GM23338 (cell line): ENCODE data around the gene ERGIC3. TPM values are rescaled to one million over a fixed set of nuclear protein-coding genes. Genes with fewer than 3 reads are reported as not detected.

ENCODE experiments used
- ATAC-seq: fragments of 200-7000 bp; cut with Tn5 transposase; 3 replicates; pipeline ENCODE4 v1.9.1; 2020
- DNase-seq: peaks from one replicate; pipeline ENCODE4 v3.0.0-alpha.2; 2015; ENCODE audit warnings: low spot score
- H2AFZ ChIP-seq: fragments of 200-600 bp; sonication (generic); 2 replicates; pipeline ENCODE4 v1.8.0; 2016; ENCODE audit warnings: antibody characterized with exemption, mild to moderate bottlenecking, moderate library complexity
- H3F3A ChIP-seq: fragments of 200-600 bp; sonication (generic); replicated peaks from 2 replicates; pipeline ENCODE4 v1.8.0; 2017; ENCODE audit warnings: antibody characterized with exemption, mixed run types, low read depth
- H3K27ac ChIP-seq: fragments of 200-600 bp; sonication (generic); 2 replicates; pipeline ENCODE4 v1.6.1; 2016; ENCODE audit warnings: low read depth
- H3K27me3 ChIP-seq: fragments of 200-600 bp; sonication (generic); 2 replicates; pipeline ENCODE4 v1.8.0; 2016; ENCODE audit warnings: mild to moderate bottlenecking, mixed run types, moderate library complexity; ENCODE audit not compliant: insufficient read depth
- H3K36me3 ChIP-seq: fragments of 200-600 bp; sonication (generic); 2 replicates; pipeline ENCODE4 v1.8.0; 2016; ENCODE audit warnings: mild to moderate bottlenecking; ENCODE audit not compliant: insufficient read depth
- H3K4me1 ChIP-seq: fragments of 200-600 bp; sonication (generic); 2 replicates; pipeline ENCODE4 v1.8.0; 2016; ENCODE audit warnings: mild to moderate bottlenecking, moderate library complexity; ENCODE audit not compliant: insufficient read depth
- H3K4me2 ChIP-seq: fragments of 200-600 bp; sonication (generic); 2 replicates; pipeline ENCODE4 v1.7.1; 2017; ENCODE audit warnings: mixed run types
- H3K4me3 ChIP-seq: fragments of 200-600 bp; sonication (generic); 2 replicates; pipeline ENCODE4 v1.6.1; 2016; ENCODE audit warnings: mixed run types
- H3K79me2 ChIP-seq: fragments of 200-600 bp; sonication (generic); replicated peaks from 2 replicates; pipeline ENCODE4 v1.8.0; 2017; ENCODE audit warnings: mild to moderate bottlenecking; ENCODE audit not compliant: insufficient read depth
- H3K9me2 ChIP-seq: fragments of 200-600 bp; sonication (generic); 2 replicates; pipeline ENCODE4 v1.8.0; 2017; ENCODE audit not compliant: insufficient read depth
- H4K20me1 ChIP-seq: fragments of 200-600 bp; sonication (generic); replicated peaks from 2 replicates; pipeline ENCODE4 v1.8.0; 2017; ENCODE audit warnings: mild to moderate bottlenecking; ENCODE audit not compliant: insufficient read depth
- H3K27ac Mint-ChIP-seq: 2 replicates; pipeline ENCODE4 v1.8.0; 2020; ENCODE audit warnings: inconsistent platforms, mild to moderate bottlenecking, moderate library complexity, mixed read lengths
- H3K27me3 Mint-ChIP-seq: 3 replicates; pipeline ENCODE4 v1.8.0; 2022; ENCODE audit warnings: low read depth, mild to moderate bottlenecking, moderate library complexity, mixed read lengths, inconsistent platforms; ENCODE audit not compliant: insufficient read depth, poor library complexity
- H3K36me3 Mint-ChIP-seq: 3 replicates; pipeline ENCODE4 v1.8.0; 2021; ENCODE audit warnings: low read depth, mild to moderate bottlenecking, inconsistent platforms, moderate library complexity, mixed read lengths
- H3K4me1 Mint-ChIP-seq: 3 replicates; pipeline ENCODE4 v1.8.0; 2020; ENCODE audit warnings: mild to moderate bottlenecking, inconsistent platforms, mixed read lengths
- H3K4me3 Mint-ChIP-seq: 3 replicates; pipeline ENCODE4 v1.8.0; 2021; ENCODE audit warnings: moderate library complexity, mild to moderate bottlenecking, inconsistent platforms, mixed read lengths
- H3K9me3 Mint-ChIP-seq: 3 replicates; pipeline ENCODE4 v1.8.0; 2020; ENCODE audit warnings: moderate library complexity, mild to moderate bottlenecking, inconsistent platforms, mixed read lengths
- JUNB ChIP-seq: IDR thresholded peaks from one replicate; pipeline ENCODE4 v1.6.1; 2016; ENCODE audit warnings: antibody characterized with exemption; ENCODE audit not compliant: unreplicated experiment
- NANOG ChIP-seq: IDR thresholded peaks from 2 replicates; pipeline ENCODE4 v1.6.1; 2016; ENCODE audit warnings: antibody characterized with exemption, borderline replicate concordance
- ZNF331 ChIP-seq: fragments of 250-450 bp; sonication (Bioruptor Pico); IDR thresholded peaks from 2 replicates; pipeline ENCODE4 v1.5.0; 2020; ENCODE audit warnings: low read depth, mild to moderate bottlenecking, moderate library complexity
- polyA plus RNA-seq: library from polyadenylated mRNA; unstranded; fragments of >200 nt; fragmentation: Nextera tagmentation; extraction: Ambion mirVana; gene quantifications from 2 replicates; pipeline ENCODE4 v1.2.1, GENCODE V29; 2016
- small RNA-seq: library from RNA; depleted of rRNA; stranded (forward); fragments of <200 nt; gene quantifications from one replicate; pipeline ENCODE3, GENCODE V24; 2014; ENCODE audit warnings: low replicate concordance
- total RNA-seq: library from RNA; depleted of rRNA; stranded (reverse); fragments of >200 nt; shearing (Covaris generic); gene quantifications from 2 replicates; pipeline ENCODE4 v1.2.3, GENCODE V29; 2014; rRNA removed

ERGIC3 gene
- total and polyA plus RNA-seq, 2 experiments from 2014 or later: 139 to 147 TPM

- ATAC-seq (no peak), DNase-seq (no peak)
- Histone ChIP-seq H3K4me3 (no peak overlapping the region), H3K9me2 (no peaks in the 10 kb centered on the region), H3K4me2 (no peak overlapping the region), H3K36me3 (no peaks in the 10 kb centered on the region), H3F3A (no peaks in the 10 kb centered on the region), H3K27me3 (peaks cover 32% of the 10 kb centered on the region), H3K27ac (no peak overlapping the region), H3K4me1 (peaks cover 4% of the 10 kb centered on the region), H2AFZ (no peak overlapping the region), H3K79me2 (no peaks in the 10 kb centered on the region), H4K20me1 (no peaks in the 10 kb centered on the region)
- Mint-ChIP-seq H3K4me1 (peaks cover 7% of the 10 kb centered on the region), H3K4me3 (no peak overlapping the region), H3K27me3 (peaks cover 30% of the 10 kb centered on the region), H3K36me3 (no peaks in the 10 kb centered on the region; the same call in 1 of the 3 replicates), H3K27ac (no peak overlapping the region), H3K9me3 (no peaks in the 10 kb centered on the region; the same call in 2 of the 3 replicates)
- TF ChIP-seq JUNB (no peak), NANOG (no peak), ZNF331 (CRISPR knock-in tag) (no peak)
Measured at GRCh38 chr20:35606127-35606526, 64.2 kb downstream of the ERGIC3 start.

Small RNA genes within 50 kb of the gene (small RNA-seq; reads per million reads assigned to genes)
- not detected for gene RPL37P1

Other genes with a start within 250 kb of the ERGIC3 start
- gene FAM83C, start 249.7 kb upstream of the ERGIC3 start, total RNA-seq: 0.10 TPM in 1 of 2 replicates, not detected in the other
- not detected in 2 replicates for gene FAM83C, start 249.7 kb upstream of the ERGIC3 start, polyA plus RNA-seq
- 46.9 and 67.8 TPM in 2 replicates for gene UQCC1, start 130.1 kb upstream of the ERGIC3 start, total RNA-seq
- gene UQCC1, start 130.1 kb upstream of the ERGIC3 start, polyA plus RNA-seq: 25.0 and 25.1 TPM in 2 replicates
- 0.50 TPM in 1 of 2 replicates, not detected in the other for gene GDF5, start 103.8 kb upstream of the ERGIC3 start, total RNA-seq
- gene GDF5, start 103.8 kb upstream of the ERGIC3 start, polyA plus RNA-seq: not detected in 2 replicates
- 28.0 and 39.0 TPM in 2 replicates for gene CEP250, start 86.5 kb upstream of the ERGIC3 start, total RNA-seq
- 28.9 and 29.1 TPM in 2 replicates for gene CEP250, start 86.5 kb upstream of the ERGIC3 start, polyA plus RNA-seq
- gene C20orf173, start 12.4 kb upstream of the ERGIC3 start, total RNA-seq: not detected in 2 replicates
- not detected in 2 replicates for gene C20orf173, start 12.4 kb upstream of the ERGIC3 start, polyA plus RNA-seq
- gene SPAG4, start 73.8 kb downstream of the ERGIC3 start, total RNA-seq: 0.39 and 2.7 TPM in 2 replicates
- 2.9 and 3.8 TPM in 2 replicates for gene SPAG4, start 73.8 kb downstream of the ERGIC3 start, polyA plus RNA-seq
- gene CPNE1, start 122.8 kb downstream of the ERGIC3 start, total RNA-seq: 158 and 189 TPM in 2 replicates
- gene CPNE1, start 122.8 kb downstream of the ERGIC3 start, polyA plus RNA-seq: 196 and 221 TPM in 2 replicates
- gene RBM12, start 122.8 kb downstream of the ERGIC3 start, total RNA-seq: 81.3 and 82.2 TPM in 2 replicates
- 21.0 and 22.3 TPM in 2 replicates for gene RBM12, start 122.8 kb downstream of the ERGIC3 start, polyA plus RNA-seq
- 35.7 and 45.9 TPM in 2 replicates for gene NFS1, start 157.3 kb downstream of the ERGIC3 start, total RNA-seq
- 19.7 and 22.8 TPM in 2 replicates for gene NFS1, start 157.3 kb downstream of the ERGIC3 start, polyA plus RNA-seq
- gene ROMO1, start 157.3 kb downstream of the ERGIC3 start, total RNA-seq: 127 and 152 TPM in 2 replicates
- gene ROMO1, start 157.3 kb downstream of the ERGIC3 start, polyA plus RNA-seq: 881 and 947 TPM in 2 replicates
- gene RBM39, start 200.2 kb downstream of the ERGIC3 start, total RNA-seq: 248 and 259 TPM in 2 replicates
- gene RBM39, start 200.2 kb downstream of the ERGIC3 start, polyA plus RNA-seq: 413 and 420 TPM in 2 replicates
- 56.6 and 71.8 TPM in 2 replicates for gene PHF20, start 229.9 kb downstream of the ERGIC3 start, total RNA-seq
- gene PHF20, start 229.9 kb downstream of the ERGIC3 start, polyA plus RNA-seq: 103 TPM in 2 replicates